H9 (cell line): ENCODE data around the gene PRKAG2. TPM values are rescaled to one million over a fixed set of nuclear protein-coding genes. Genes with fewer than 3 reads are reported as not detected.

ENCODE experiments used
- DNase-seq: peaks from one replicate; pipeline ENCODE4 v3.0.0-alpha.2; 2017
- H2AFZ ChIP-seq: one replicate; pipeline ENCODE4 v1.6.1; 2013; ENCODE audit warnings: mild to moderate bottlenecking, low read length, control low read depth, moderate library complexity
- H2AK5ac ChIP-seq: 2 replicates; pipeline ENCODE4 v1.6.1; 2013; ENCODE audit warnings: low read length, control low read depth, mixed read lengths; ENCODE audit not compliant: insufficient read length
- H2BK120ac ChIP-seq: one replicate; pipeline ENCODE4 v1.6.1; 2013; ENCODE audit warnings: low read depth, mild to moderate bottlenecking, low read length, control low read depth, inconsistent platforms; ENCODE audit not compliant: poor library complexity, severe bottlenecking
- H2BK12ac ChIP-seq: 2 replicates; pipeline ENCODE4 v1.6.1; 2013; ENCODE audit warnings: low read length, control low read depth, mixed read lengths, low read depth; ENCODE audit not compliant: insufficient read length
- H2BK15ac ChIP-seq: 2 replicates; pipeline ENCODE4 v1.6.1; 2013; ENCODE audit warnings: low read depth, low read length, control low read depth
- H2BK20ac ChIP-seq: one replicate; pipeline ENCODE4 v1.6.1; 2013; ENCODE audit warnings: low read depth, mild to moderate bottlenecking, low read length, control low read depth, inconsistent platforms; ENCODE audit not compliant: poor library complexity, severe bottlenecking
- H2BK5ac ChIP-seq: 2 replicates; pipeline ENCODE4 v1.6.1; 2013; ENCODE audit warnings: low read length, control low read depth, mixed read lengths; ENCODE audit not compliant: insufficient read length
- H3K14ac ChIP-seq: 2 replicates; pipeline ENCODE4 v1.6.1; 2013; ENCODE audit warnings: low read length, control low read depth; ENCODE audit not compliant: insufficient read depth
- H3K18ac ChIP-seq: 2 replicates; pipeline ENCODE4 v1.6.1; 2013; ENCODE audit warnings: low read depth, mild to moderate bottlenecking, mixed read lengths, low read length, control low read depth; ENCODE audit not compliant: insufficient read length
- H3K23ac ChIP-seq: 2 replicates; pipeline ENCODE4 v1.6.1; 2013; ENCODE audit warnings: low read length, control low read depth, mixed read lengths, low read depth; ENCODE audit not compliant: insufficient read length
- H3K23me2 ChIP-seq: 2 replicates; pipeline ENCODE4 v1.6.1; 2013; ENCODE audit warnings: low read depth, mild to moderate bottlenecking, mixed read lengths, low read length, control low read depth; ENCODE audit not compliant: insufficient read length, poor library complexity, severe bottlenecking
- H3K27ac ChIP-seq: 2 replicates; pipeline ENCODE4 v1.5.1; 2013; ENCODE audit warnings: low read length, control low read depth, mixed read lengths, low read depth; ENCODE audit not compliant: insufficient read length
- H3K27me3 ChIP-seq: 2 replicates; pipeline ENCODE4 v1.6.1; 2013; ENCODE audit warnings: low read length, control low read depth, inconsistent platforms; ENCODE audit not compliant: insufficient read depth
- H3K4ac ChIP-seq: 2 replicates; pipeline ENCODE4 v1.6.1; 2013; ENCODE audit warnings: low read depth, mild to moderate bottlenecking, control low read depth, inconsistent platforms, low read length, moderate library complexity
- H3K4me1 ChIP-seq: 2 replicates; pipeline ENCODE4 v1.6.1; 2013; ENCODE audit warnings: low read length, control low read depth, inconsistent platforms; ENCODE audit not compliant: insufficient read depth
- H3K4me2 ChIP-seq: 2 replicates; pipeline ENCODE4 v1.6.1; 2013; ENCODE audit warnings: low read length, control low read depth, mixed read lengths; ENCODE audit not compliant: insufficient read length, insufficient read depth
- H3K56ac ChIP-seq: 2 replicates; pipeline ENCODE4 v1.6.1; 2013; ENCODE audit warnings: low read depth, mild to moderate bottlenecking, mixed read lengths, low read length, control low read depth; ENCODE audit not compliant: insufficient read length
- H3K79me1 ChIP-seq: 2 replicates; pipeline ENCODE4 v1.6.1; 2013; ENCODE audit warnings: low read depth, mild to moderate bottlenecking, moderate library complexity, low read length, control low read depth, inconsistent platforms; ENCODE audit not compliant: insufficient read depth, poor library complexity, severe bottlenecking
- H3K79me2 ChIP-seq: 2 replicates; pipeline ENCODE4 v1.6.1; 2013; ENCODE audit warnings: low read length, control low read depth, inconsistent platforms; ENCODE audit not compliant: insufficient read depth
- H3K9ac ChIP-seq: 2 replicates; pipeline ENCODE4 v1.6.1; 2013; ENCODE audit warnings: low read length, control low read depth, mixed read lengths; ENCODE audit not compliant: insufficient read length; ENCODE audit errors: extremely low read depth
- H3K9me3 ChIP-seq: one replicate; pipeline ENCODE4 v1.6.1; 2013; ENCODE audit warnings: low read depth, low read length, inconsistent platforms; ENCODE audit not compliant: control insufficient read depth
- H3T11ph ChIP-seq: one replicate; pipeline ENCODE4 v1.6.1; 2013; ENCODE audit warnings: mild to moderate bottlenecking, low read length, control low read depth, inconsistent platforms
- H4K20me1 ChIP-seq: one replicate; pipeline ENCODE4 v1.6.1; 2013; ENCODE audit not compliant: control insufficient read depth, insufficient read length, insufficient read depth
- H4K5ac ChIP-seq: 2 replicates; pipeline ENCODE4 v1.6.1; 2013; ENCODE audit warnings: low read depth, mild to moderate bottlenecking, mixed read lengths, low read length, control low read depth; ENCODE audit not compliant: insufficient read length
- H4K8ac ChIP-seq: replicated peaks from 2 replicates; pipeline ENCODE4 v1.6.1; 2013; ENCODE audit warnings: low read length, control low read depth, mixed read lengths, low read depth; ENCODE audit not compliant: insufficient read length
- H4K91ac ChIP-seq: 2 replicates; pipeline ENCODE4 v1.6.1; 2013; ENCODE audit warnings: low read depth, mild to moderate bottlenecking, moderate library complexity, mixed read lengths, low read length, control low read depth; ENCODE audit not compliant: insufficient read length
- H3K27ac Mint-ChIP-seq, 3 experiments: 2 replicates in 2 of 3; 3 replicates in 1 of 3; pipeline ENCODE4 v1.8.0; 2020 to 2021; ENCODE audit warnings: mixed read lengths in 3 of 3, mild to moderate bottlenecking in 1 of 3, moderate library complexity in 1 of 3
- H3K27me3 Mint-ChIP-seq: 2 replicates; pipeline ENCODE4 v1.8.0; 2021; ENCODE audit warnings: low read depth, mild to moderate bottlenecking, moderate library complexity, mixed read lengths
- H3K36me3 Mint-ChIP-seq, 3 experiments: 2 replicates in 2 of 3; 3 replicates in 1 of 3; pipeline ENCODE4 v1.8.0; 2020 to 2021; ENCODE audit warnings: low read depth in 3 of 3, mixed read lengths in 3 of 3; ENCODE audit not compliant: insufficient read depth in 1 of 3
- H3K4me1 Mint-ChIP-seq, 2 experiments: 2 replicates each; pipeline ENCODE4 v1.8.0; 2020; ENCODE audit warnings: mixed read lengths in 2 of 2
- H3K4me3 Mint-ChIP-seq, 2 experiments: 2 replicates in 1 of 2; 3 replicates in 1 of 2; pipeline ENCODE4 v1.8.0; 2020 to 2021; ENCODE audit warnings: mild to moderate bottlenecking in 2 of 2, mixed read lengths in 2 of 2, moderate library complexity in 1 of 2
- H3K9me3 Mint-ChIP-seq, 2 experiments: 2 replicates in 1 of 2; 3 replicates in 1 of 2; pipeline ENCODE4 v1.8.0; 2020; ENCODE audit warnings: mild to moderate bottlenecking in 2 of 2, mixed read lengths in 2 of 2, moderate library complexity in 1 of 2
- WGBS: extraction: QIAGEN DNeasy Blood & Tissue Kit; methylation state at CpG from one replicate; pipeline ENCODE4 v1.1.7; 2013; ENCODE audit warnings: missing lambda C conversion rate, low lambda C conversion rate, mixed read lengths; ENCODE audit not compliant: insufficient read length; ENCODE audit errors: extremely low coverage; 5-methylcytosine and 5-hydroxymethylcytosine counted together
- total RNA-seq: library from RNA; stranded (reverse); gene quantifications from 2 replicates; pipeline ENCODE4 v1.2.1, GENCODE V29; 2021
- TF ChIP-seq, protein P1 (sequence below): fragments of 200-600 bp; sonication (generic); conservative IDR thresholded peaks from 3 replicates; pipeline ENCODE4 v1.8.0; 2021; ENCODE audit warnings: antibody characterized with exemption, mild to moderate bottlenecking

The PRKAG2 gene
- total RNA-seq, 1 experiment from 2014 or later, result 11.8 TPM

DNA sequence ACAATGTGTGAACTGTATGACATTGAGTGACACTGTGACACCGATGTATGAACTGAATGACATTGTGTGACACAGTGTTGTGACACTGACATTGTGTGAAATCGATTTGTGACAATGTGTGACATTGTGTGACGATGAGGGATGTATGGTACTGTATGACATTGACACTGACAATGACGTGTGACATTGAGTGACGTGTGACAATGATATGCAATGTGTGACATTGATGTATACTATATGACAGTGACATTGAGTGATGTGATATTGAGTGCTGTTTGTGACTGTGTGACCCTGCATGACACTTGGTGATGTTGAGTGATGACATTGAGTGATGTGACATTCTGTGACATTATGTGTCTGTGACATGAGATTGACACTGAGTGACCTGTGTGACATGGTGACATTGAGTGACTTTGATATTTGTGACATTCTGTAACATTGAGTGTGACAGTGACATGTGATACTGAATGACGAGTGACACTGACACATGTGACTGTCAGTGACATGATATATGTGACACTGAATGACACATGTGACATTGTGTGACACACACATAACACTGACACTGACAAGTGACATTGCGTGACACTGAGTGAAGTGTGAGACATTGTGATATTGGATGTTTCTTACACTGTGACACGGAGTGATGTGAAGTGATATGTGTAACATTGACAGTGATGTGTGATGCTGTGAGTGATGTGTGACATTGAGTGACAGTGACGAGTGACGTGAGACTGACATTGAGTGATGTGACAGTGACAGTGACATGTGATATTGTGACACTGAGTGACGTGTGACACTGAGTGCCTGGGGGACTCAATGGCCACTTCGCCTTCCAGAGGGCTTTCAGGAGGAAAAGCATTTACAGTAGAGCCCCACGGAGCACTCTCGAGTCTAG is 167.5 kb downstream of the PRKAG2 start:
- Histone ChIP-seq H3K9ac (no peak overlapping the region), H3K27ac (no peak overlapping the region), H3K79me1 (no peaks in the 10 kb centered on the region), H2BK120ac (no peak overlapping the region), H4K91ac (no peak overlapping the region), H3K18ac (no peak overlapping the region), H2AFZ (no peak overlapping the region), H3T11ph (no peak overlapping the region), H3K4ac (no peak overlapping the region), H3K23ac (no peak overlapping the region), H3K14ac (no peak overlapping the region), H2BK12ac (no peak overlapping the region), H3K27me3 (peaks cover 2% of the 10 kb centered on the region; the same call in 1 of the 2 replicates), H4K20me1 (no peaks in the 10 kb centered on the region), H3K4me2 (no peak overlapping the region), H3K9me3 (no peaks in the 10 kb centered on the region), H4K8ac (no peak overlapping the region), H3K79me2 (no peaks in the 10 kb centered on the region), H2BK20ac (no peak overlapping the region), H2AK5ac (no peak overlapping the region), H3K4me1 (no peaks in the 10 kb centered on the region), H2BK15ac (no peak overlapping the region), H3K23me2 (no peaks in the 10 kb centered on the region), H3K56ac (no peak overlapping the region), H4K5ac (no peak overlapping the region), H2BK5ac (no peak overlapping the region)
- H3K4me1 Mint-ChIP-seq, result peaks cover 8% of the 10 kb centered on the region in 2 experiments
- peaks cover 60% of the 10 kb centered on the region for H3K27me3 Mint-ChIP-seq
- no peak overlapping the region for H3K4me3 Mint-ChIP-seq
- H3K27ac Mint-ChIP-seq, result no peak overlapping the region
- WGBS, result no CpG with 5 or more reads among the region's 14 CpGs
- no peaks in the 10 kb centered on the region for H3K9me3 Mint-ChIP-seq
- no peaks in the 10 kb centered on the region for H3K36me3 Mint-ChIP-seq
- DNase-seq, result no peak
- TF ChIP-seq, protein P1, sequence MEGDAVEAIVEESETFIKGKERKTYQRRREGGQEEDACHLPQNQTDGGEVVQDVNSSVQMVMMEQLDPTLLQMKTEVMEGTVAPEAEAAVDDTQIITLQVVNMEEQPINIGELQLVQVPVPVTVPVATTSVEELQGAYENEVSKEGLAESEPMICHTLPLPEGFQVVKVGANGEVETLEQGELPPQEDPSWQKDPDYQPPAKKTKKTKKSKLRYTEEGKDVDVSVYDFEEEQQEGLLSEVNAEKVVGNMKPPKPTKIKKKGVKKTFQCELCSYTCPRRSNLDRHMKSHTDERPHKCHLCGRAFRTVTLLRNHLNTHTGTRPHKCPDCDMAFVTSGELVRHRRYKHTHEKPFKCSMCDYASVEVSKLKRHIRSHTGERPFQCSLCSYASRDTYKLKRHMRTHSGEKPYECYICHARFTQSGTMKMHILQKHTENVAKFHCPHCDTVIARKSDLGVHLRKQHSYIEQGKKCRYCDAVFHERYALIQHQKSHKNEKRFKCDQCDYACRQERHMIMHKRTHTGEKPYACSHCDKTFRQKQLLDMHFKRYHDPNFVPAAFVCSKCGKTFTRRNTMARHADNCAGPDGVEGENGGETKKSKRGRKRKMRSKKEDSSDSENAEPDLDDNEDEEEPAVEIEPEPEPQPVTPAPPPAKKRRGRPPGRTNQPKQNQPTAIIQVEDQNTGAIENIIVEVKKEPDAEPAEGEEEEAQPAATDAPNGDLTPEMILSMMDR, result no peak
